Activated T-cell treated with anti-CD3 and anti-CD28 coated beads, Interleukin-2, amount 50 U/mL, for 48 hours (primary cell): ENCODE measurements around the gene KRTAP4-6.
"Not testable (repeated sequence)": the region's sequence is repeated elsewhere in the genome, so short reads cannot be mapped to it uniquely, and the experiment has no call there.

Source experiments
- DNase-seq, 2 experiments: peaks; one replicate each; pipeline ENCODE4 v3.0.0-alpha.2; 2020

The KRTAP4-6 gene

DNA sequence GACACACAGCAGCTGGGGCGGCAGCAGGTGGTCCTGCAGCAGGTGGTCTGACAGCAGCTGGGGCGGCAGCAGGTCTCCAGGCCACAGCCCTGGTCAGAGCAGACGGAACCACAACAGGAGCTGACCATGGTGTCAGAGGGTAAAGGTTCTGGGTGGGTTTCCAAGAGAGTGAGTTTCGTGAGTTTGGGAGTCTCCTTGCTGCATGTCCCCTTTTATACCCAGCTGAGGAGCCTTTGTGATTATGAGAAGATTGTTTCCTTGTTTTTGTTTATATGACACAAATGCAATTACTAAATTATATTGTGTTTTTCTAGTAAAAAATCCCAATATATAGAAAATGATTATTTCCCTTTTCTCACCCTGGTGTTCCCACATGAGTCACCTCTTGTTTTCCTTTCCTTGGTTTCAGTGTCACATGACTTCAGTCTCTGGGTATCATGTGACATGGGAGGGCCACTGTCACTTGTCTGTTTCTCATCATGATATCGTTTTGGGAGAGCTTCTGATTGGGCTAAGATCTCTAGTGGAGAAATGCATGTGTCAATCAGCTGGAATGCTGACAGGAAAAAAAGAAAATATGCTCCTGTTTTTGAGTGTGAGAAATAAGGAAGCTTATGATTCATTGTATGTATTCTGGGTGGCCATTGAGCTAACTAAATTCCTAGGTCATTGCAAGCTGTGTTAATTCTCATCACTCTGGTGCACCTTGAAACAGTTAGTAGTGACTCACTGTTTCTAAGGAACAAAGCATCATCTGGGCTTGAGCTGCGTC, at the start of gene KRTAP4-6:
TSS of gene KRTAP4-6 (minus strand) at position 185 of the 772 bp plus-strand sequence. CDS start at position 128, 57 bp downstream.
- DNase-seq = no peak

DNA sequence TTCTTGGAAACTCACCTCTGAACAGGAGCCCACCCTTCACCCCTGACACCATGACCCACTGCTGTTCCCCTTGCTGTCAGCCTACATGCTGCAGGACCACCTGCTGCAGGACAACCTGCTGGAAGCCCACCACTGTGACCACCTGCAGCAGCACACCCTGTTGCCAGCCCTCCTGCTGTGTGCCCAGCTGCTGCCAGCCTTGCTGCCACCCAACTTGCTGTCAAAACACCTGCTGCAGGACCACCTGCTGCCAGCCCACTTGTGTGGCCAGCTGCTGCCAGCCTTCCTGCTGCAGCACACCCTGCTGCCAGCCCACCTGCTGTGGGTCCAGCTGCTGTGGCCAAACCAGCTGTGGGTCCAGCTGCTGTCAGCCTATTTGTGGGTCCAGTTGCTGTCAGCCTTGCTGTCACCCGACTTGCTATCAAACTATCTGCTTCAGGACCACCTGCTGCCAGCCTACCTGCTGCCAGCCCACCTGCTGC, 49.5 kb upstream of the KRTAP4-6 start, which contains the start of gene KRTAP9-1:
TSS of gene KRTAP9-1 (plus strand) at position 51 of the 482 bp plus-strand sequence. CDS start at position 51, 0 bp downstream.
- not testable (repeated sequence) for DNase-seq

GRCh38 chr17:41186872-41187271, 46.5 kb upstream of the KRTAP4-6 start:
- DNase-seq = no peak

DNA sequence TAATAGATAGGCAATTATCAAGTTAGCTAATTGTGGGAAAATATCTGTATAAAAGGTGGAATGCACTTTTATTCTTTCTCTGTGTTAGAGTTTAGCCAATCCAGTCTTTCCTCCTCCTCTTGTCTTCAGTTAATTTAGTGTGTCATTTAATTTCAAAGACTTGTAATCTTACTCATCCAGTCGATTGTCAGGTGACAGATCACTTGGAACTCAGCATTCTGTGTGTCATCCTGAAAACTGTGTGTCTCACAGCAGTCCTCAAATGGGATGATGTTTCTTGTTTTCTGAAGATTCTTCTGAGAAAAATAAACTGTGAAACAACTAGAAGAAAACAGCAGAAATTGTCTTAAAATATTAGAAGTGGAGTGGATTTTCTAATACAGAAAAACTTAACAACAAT, 44.7 kb upstream of the KRTAP4-6 start:
- no peak for DNase-seq

- DNase-seq = no peak
Measured at GRCh38 chr17:41184480-41184961, 44.2 kb upstream of the KRTAP4-6 start, which contains the start of gene KRTAP4-1. TSS of gene KRTAP4-1 (minus strand) at chr17:41184911. CDS start at chr17:41184854, 57 bp downstream.

GRCh38 chr17:41178843-41179616, 38.7 kb upstream of the KRTAP4-6 start:
- DNase-seq = no peak

DNA sequence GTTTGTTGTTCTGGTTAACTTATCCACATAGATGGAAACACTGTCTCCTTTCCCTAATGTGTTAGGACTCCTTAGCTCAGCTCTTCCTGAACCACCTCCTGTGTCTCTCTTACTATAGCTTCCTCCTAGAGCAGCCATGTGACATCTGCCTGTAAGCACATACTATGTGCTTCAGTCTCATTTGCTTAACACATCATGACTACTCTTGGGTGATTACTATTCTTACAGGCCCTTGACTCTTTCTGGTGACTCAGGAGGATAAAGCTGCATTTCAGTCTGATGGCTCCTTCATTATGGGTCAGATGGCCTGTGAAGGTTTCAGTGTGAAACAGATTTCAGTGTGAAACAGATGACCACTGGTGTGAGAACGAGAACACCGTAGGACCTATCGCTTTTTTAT, 38.0 kb upstream of the KRTAP4-6 start:
- no peak for DNase-seq

DNA sequence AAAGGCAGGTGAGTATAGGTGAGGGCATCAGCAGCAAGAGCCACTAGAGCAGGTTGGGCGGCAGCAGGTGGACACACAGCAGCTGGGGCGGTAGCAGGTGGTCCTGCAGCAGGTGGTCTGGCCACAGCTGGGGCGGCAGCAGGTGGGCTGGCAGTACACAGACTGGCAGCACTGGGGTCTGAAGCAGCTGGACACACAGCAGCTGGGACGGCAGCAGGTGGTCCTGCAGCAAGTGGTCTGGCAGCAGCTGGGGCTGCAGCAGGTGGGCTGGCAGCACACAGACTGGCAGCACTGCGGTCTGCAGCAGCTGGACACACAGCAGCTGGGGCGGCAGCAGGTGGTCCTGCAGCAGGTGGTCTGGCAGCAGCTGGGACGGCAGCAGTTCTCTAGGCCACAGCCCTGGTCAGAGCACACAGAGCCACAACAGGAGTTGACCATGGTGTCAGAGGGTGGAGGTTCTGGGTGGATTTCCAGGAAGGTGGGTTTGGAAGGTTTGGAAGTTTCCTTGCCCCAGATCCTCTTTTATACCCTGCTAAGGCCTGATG, 37.5 kb upstream of the KRTAP4-6 start, which contains the start of gene KRTAP4-2:
TSS of gene KRTAP4-2 (minus strand) at position 495 of the 545 bp plus-strand sequence. CDS start at position 438, 57 bp downstream.
- no peak for DNase-seq

GRCh38 chr17:41176744-41177387, 36.5 kb upstream of the KRTAP4-6 start:
- no peak for DNase-seq

DNA sequence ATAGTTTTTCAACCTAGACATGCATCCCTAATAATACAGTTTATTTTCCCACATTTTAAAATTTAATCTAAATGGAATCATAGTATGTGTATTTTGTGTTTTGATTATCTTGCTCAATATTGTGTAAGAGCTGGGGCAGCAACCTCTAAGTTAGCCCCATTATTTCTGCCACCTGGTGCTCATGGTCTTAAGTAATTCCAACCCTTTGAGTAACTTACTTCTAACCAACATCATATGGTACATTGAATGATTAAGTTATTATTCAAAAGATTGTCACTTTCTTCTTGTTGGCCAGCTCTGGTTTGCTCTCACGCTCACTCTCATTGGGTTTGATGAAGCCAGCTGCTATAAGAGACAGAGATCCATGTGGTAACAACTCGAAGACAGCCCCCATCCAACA, 31.5 kb upstream of the KRTAP4-6 start:
- DNase-seq = no peak

DNA sequence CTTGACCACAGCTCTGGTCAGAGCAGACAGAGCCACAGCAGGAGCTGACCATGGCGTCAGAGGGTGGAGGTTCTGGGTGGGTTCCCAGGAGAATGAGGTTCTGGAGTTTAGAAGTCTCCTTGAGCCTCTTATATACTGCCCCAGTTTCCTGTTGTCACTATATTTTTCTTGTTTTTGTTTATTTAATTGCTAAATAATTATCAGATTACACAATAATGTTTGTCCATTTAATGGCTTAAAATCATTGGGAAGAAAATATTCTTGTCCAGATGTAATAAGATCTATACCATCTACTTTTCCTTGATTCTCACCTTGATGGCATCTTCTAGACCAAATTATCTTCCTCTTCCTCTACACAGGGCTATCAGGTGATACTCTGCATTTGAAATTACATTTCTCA, 27.8 kb upstream of the KRTAP4-6 start, which contains the start of gene KRTAP4-3:
TSS of gene KRTAP4-3 (minus strand) at position 101 of the 400 bp plus-strand sequence. CDS start at position 52, 49 bp downstream.
- no peak for DNase-seq

GRCh38 chr17:41167561-41167960, 27.2 kb upstream of the KRTAP4-6 start:
- no peak for DNase-seq

DNA sequence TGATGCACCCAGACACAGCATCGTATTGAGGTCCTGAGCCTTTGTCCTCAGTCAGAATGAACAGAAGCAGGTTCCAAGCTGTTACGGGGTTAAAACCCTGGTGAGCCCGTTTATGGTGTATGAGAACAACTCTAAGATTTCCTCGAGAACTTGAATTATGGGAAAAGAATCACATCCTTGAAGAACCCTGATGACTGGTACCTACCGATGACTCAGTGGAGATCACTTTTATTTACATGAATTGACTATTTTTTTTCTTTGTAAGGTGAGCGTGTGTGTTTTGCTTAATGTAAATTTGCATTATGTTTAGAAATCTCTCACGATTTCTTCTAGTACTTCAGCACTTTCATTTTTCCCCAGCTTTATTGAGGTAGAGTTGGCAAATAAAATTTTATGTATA, 23.5 kb upstream of the KRTAP4-6 start:
- DNase-seq = no peak

DNA sequence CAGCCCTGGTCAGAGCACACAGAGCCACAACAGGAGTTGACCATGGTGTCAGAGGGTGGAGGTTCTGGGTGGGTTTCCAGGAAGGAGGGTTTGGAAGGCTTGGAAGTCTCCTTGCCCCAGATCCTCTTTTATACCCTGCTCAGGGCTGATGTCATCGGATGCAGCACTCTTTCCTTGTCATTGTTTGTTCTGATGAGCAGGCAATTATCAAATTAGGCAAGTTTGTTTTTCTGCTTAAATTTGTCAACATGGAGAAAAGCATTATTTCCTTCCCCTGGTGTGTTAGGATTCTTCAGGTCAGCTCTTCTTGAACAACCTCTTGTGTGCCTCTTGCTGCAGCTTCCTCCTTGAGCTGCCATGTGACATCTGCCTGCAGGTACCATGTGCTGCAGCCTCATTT, 20.3 kb upstream of the KRTAP4-6 start, which contains the start of gene KRTAP4-4:
TSS of gene KRTAP4-4 (minus strand) at position 101 of the 400 bp plus-strand sequence. CDS start at position 44, 57 bp downstream.
- DNase-seq = no peak

DNA sequence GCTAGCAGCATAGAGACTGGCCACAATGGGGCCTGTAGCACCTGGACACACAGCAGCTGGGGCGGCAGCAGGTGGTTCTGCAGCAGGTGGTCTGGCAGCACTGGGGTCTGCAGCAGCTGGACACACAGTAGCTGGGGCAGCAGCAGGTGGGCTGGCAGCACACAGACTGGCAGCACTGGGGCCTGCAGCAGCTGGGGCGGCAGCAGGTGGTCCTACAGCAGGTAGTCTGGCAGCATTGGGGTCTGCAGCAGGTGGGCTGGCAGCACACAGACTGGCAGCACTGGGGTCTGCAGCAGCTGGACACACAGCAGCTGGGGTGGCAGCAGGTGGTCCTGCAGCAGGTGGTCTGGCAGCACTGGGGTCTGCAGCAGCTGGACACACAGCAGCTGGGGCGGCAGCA, 19.8 kb upstream of the KRTAP4-6 start:
- not testable (repeated sequence) for DNase-seq

GRCh38 chr17:41153856-41154255, 13.5 kb upstream of the KRTAP4-6 start:
- no peak for DNase-seq

- DNase-seq = no peak
Measured at GRCh38 chr17:41151525-41151924, 11.2 kb upstream of the KRTAP4-6 start.

DNA sequence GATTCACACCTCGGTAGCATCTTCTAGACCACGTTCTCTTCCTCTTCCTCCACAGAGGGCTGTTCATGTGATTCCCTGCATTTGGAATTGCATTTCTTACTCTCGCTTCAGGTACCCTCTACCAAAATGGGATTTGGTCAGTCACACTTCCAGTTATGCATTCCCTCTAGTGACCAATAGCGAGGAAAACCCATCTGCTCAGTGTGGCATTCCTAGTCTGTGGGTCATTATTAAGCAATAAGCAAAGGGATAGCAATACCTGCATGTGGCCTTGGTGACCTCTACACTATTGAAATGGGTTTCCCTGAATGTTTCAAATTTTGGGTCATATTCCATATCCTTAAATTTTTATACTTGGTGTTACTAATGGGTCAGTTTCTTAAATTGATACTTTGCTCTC, 9.7 kb upstream of the KRTAP4-6 start:
- DNase-seq = no peak

DNA sequence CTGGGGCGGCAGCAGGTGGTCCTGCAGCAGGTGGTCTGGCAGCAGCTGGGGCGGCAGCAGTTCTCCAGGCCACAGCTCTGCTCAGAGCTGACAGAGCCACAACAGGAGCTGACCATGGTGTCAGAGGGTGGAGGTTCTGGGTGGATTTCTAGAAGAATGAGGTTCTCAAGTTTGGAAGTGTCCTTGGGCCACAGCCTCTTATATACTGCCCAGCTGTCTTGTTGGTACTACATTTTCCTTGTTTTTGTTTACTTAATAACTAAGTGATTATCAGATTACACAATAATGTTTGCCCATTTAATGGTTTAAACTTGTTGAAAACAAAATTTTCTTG, 9.3 kb upstream of the KRTAP4-6 start, which contains the start of gene KRTAP4-5:
TSS of gene KRTAP4-5 (minus strand) at position 174 of the 334 bp plus-strand sequence. CDS start at position 116, 58 bp downstream.
- no peak for DNase-seq

- not testable (repeated sequence) for DNase-seq
Measured at GRCh38 chr17:41148971-41149651, 8.8 kb upstream of the KRTAP4-6 start.

DNA sequence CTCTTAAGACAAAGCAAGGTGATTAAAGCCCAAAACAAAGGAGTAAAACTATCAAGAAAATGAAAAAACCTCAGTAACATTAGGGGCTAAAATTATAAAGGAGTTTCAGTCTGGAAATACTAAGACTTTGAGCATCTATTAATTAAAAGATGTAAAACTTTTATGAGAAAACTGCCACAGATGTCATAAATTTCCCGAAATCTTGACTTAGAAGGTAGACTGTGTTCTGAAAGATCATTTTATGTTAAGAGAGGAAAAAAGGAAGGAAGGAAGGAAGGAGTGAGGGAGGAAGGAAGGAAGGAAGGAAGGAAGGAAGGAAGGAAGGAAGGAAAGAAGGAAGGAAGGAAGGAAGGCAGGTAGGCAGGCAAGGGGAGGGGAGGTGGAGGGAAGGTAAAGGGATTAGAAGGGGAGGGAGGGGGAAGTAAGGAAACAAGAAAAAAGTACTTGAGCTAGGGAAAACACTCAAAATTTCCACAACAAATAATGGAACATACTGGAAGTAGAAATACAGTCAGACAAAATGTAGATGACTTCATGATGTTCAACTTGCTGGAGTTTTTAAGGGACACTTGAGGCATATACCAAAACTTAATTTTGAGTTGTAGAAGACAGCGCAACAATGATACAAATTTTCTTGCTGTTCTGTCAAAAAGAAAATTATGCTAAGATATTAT, 7.3 kb upstream of the KRTAP4-6 start:
- DNase-seq = no peak
